ENCODE measurements around the gene BTBD9.

DNA sequence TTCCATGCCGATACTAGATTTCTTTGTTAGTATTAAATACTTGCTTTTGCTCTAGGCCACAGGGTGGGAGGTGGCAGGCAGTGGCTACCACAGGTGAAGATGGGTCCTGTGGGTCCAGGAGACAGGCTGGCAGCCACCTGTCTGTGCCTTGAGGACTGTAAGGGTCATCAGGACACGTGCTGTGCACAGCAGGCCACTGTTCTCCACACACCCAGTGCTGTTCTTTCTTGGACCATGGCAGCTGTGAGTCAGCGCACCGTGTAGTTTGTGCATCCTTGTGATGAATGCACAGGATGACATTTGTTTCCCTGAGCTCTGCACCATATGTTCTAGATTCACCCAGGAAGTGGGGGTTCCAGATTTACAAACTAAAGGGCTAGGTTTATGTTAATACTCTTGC is 503.2 kb downstream of the BTBD9 start:
- TF ChIP-seq POLR2A (IDR thresholded peaks at IDR 0.05): no peak
- TF ChIP-seq, protein P1, sequence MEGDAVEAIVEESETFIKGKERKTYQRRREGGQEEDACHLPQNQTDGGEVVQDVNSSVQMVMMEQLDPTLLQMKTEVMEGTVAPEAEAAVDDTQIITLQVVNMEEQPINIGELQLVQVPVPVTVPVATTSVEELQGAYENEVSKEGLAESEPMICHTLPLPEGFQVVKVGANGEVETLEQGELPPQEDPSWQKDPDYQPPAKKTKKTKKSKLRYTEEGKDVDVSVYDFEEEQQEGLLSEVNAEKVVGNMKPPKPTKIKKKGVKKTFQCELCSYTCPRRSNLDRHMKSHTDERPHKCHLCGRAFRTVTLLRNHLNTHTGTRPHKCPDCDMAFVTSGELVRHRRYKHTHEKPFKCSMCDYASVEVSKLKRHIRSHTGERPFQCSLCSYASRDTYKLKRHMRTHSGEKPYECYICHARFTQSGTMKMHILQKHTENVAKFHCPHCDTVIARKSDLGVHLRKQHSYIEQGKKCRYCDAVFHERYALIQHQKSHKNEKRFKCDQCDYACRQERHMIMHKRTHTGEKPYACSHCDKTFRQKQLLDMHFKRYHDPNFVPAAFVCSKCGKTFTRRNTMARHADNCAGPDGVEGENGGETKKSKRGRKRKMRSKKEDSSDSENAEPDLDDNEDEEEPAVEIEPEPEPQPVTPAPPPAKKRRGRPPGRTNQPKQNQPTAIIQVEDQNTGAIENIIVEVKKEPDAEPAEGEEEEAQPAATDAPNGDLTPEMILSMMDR (IDR thresholded peaks at IDR 0.05 in 4 of 5, conservative IDR thresholded peaks at IDR 0.05 in 1 of 5): no peak
